A549 (cell line): ENCODE measurements around the gene CDK10. TPM values are rescaled to one million over a fixed set of nuclear protein-coding genes. Genes with fewer than 3 reads are reported as not detected.
"Not testable (repeated sequence)": the region's sequence is repeated elsewhere in the genome, so short reads cannot be mapped to it uniquely, and the experiment has no call there.

Experiments used
- ATAC-seq, 2 experiments: fragments of 200-7000 bp in 1 of 2; fragments of >200 bp in 1 of 2; cut with Nextera tagmentation in 1 of 2; cut with Tn5 transposase in 1 of 2; 3 replicates each; pipeline versions ENCODE4 v1.8.0 to v1.9.1; 2018 to 2020; ENCODE audit warnings: mild to moderate bottlenecking in 1 of 2, moderate library complexity in 1 of 2
- CTCF ChIA-PET: fragments of 300-600 bp; sonication (Branson Sonifier 250); formaldehyde crosslinking; extraction: SDS; loops from one replicate; lab custom pipeline; 2021; ENCODE audit warnings: antibody characterized with exemption, inconsistent platforms; lab: Yijun Ruan, JAX
- POLR2A ChIA-PET: fragments of 350-600 bp; formaldehyde crosslinking; extraction: SDS; loops from one replicate; lab custom pipeline; 2021; ENCODE audit warnings: antibody characterized with exemption, inconsistent platforms; lab: Yijun Ruan, JAX
- DNase-seq, 2 experiments: peaks; one replicate each; pipeline versions ENCODE4 v3.0.0 to v3.0.0-alpha.2; 2011 to 2016; ENCODE audit warnings: low read depth in 1 of 2, low spot score in 1 of 2
- FAIRE-seq: peaks from 2 replicates; lab custom pipeline; 2011; peaks lifted over from hg19 to GRCh38; lab: Jason Lieb, UNC
- H3K27ac ChIP-seq, 2 experiments: fragments of >200 bp; sonication (Bioruptor Twin); formaldehyde crosslinking; 3 replicates each; pipeline ENCODE4 v1.5.1; 2016 to 2017
- H3K4me1 ChIP-seq: fragments of >200 bp; sonication (Bioruptor Twin); formaldehyde crosslinking; 3 replicates; pipeline ENCODE4 v1.6.1; 2016
- H3K4me2 ChIP-seq: fragments of >200 bp; sonication (Bioruptor Twin); formaldehyde crosslinking; 3 replicates; pipeline ENCODE4 v1.6.1; 2016
- H3K4me3 ChIP-seq: fragments of >200 bp; sonication (Bioruptor Twin); formaldehyde crosslinking; 3 replicates; pipeline ENCODE4 v1.5.1; 2016
- H3K9me3 ChIP-seq: fragments of >200 bp; sonication (Bioruptor Twin); formaldehyde crosslinking; 3 replicates; pipeline ENCODE4 v1.6.1; 2016
- CBX2 ChIP-seq: fragments of 200-600 bp; sonication (generic); IDR thresholded peaks from 2 replicates; pipeline ENCODE4 v1.6.1; 2016; ENCODE audit warnings: low read depth, mild to moderate bottlenecking, borderline replicate concordance
- CBX8 ChIP-seq: fragments of 200-600 bp; sonication (generic); IDR thresholded peaks from 2 replicates; pipeline ENCODE4 v1.6.1; 2016
- CHD2 ChIP-seq: fragments of 150-350 bp; IDR thresholded peaks from 2 replicates; pipeline ENCODE4 v1.6.1; 2014; ENCODE audit warnings: low read length; ENCODE audit not compliant: partially characterized antibody
- CTCF ChIP-seq: fragments of >200 bp; sonication (Bioruptor Twin); formaldehyde crosslinking; IDR thresholded peaks from 3 replicates; pipeline ENCODE4 v1.5.1; 2016
- E2F6 ChIP-seq: IDR thresholded peaks from 2 replicates; pipeline ENCODE4 v1.6.1; 2012; ENCODE audit warnings: low read depth, borderline replicate concordance
- EHF ChIP-seq: fragments of 250-450 bp; sonication (Bioruptor Pico); IDR thresholded peaks from 2 replicates; pipeline ENCODE4 v1.5.0; 2020; ENCODE audit warnings: mild to moderate bottlenecking
- EP300 ChIP-seq, 2 experiments: fragments of >200 bp; sonication (Bioruptor Twin); formaldehyde crosslinking; IDR thresholded peaks; 2 replicates in 1 of 2; 3 replicates in 1 of 2; pipeline ENCODE4 v1.6.1; 2016 to 2017
- ESRRA ChIP-seq: fragments of 150-350 bp; IDR thresholded peaks from 2 replicates; pipeline ENCODE4 v1.6.1; 2014; ENCODE audit warnings: mild to moderate bottlenecking, low read length, borderline replicate concordance
- FOSB ChIP-seq: fragments of 250-450 bp; sonication (Bioruptor Pico); IDR thresholded peaks from 2 replicates; pipeline ENCODE4 v1.5.0; 2020; ENCODE audit warnings: mild to moderate bottlenecking, moderate library complexity
- HDAC2 ChIP-seq: fragments of 200-600 bp; sonication (generic); IDR thresholded peaks from 2 replicates; pipeline ENCODE4 v1.6.1; 2016
- HOXB13 ChIP-seq: fragments of 250-450 bp; sonication (Bioruptor Pico); IDR thresholded peaks from 2 replicates; pipeline ENCODE4 v1.5.0; 2020; ENCODE audit warnings: low read depth, mild to moderate bottlenecking, moderate library complexity
- HOXB5 ChIP-seq: fragments of 250-450 bp; sonication (Bioruptor Pico); IDR thresholded peaks from 2 replicates; pipeline ENCODE4 v1.5.0; 2020; ENCODE audit warnings: mild to moderate bottlenecking, moderate library complexity
- JUNB ChIP-seq: fragments of >200 bp; sonication (Bioruptor Twin); formaldehyde crosslinking; IDR thresholded peaks from 2 replicates; pipeline ENCODE4 v1.6.1; 2016
- KDM5A ChIP-seq: fragments of 200-600 bp; sonication (generic); IDR thresholded peaks from 2 replicates; pipeline ENCODE4 v1.6.1; 2016; ENCODE audit warnings: antibody characterized with exemption, mild to moderate bottlenecking
- MAX ChIP-seq: IDR thresholded peaks from 2 replicates; pipeline ENCODE4 v1.6.1; 2012
- MYC ChIP-seq: IDR thresholded peaks from 2 replicates; pipeline ENCODE4 v1.6.1; 2012; ENCODE audit warnings: mild to moderate bottlenecking, inconsistent platforms, low read length, improper control_type of control experiment, borderline replicate concordance
- NFE2L2 ChIP-seq: fragments of 150-350 bp; conservative IDR thresholded peaks from 2 replicates; pipeline ENCODE4 v1.6.1; 2014; ENCODE audit warnings: low read length
- NPAS2 ChIP-seq: fragments of 250-450 bp; sonication (Bioruptor Pico); IDR thresholded peaks from 2 replicates; pipeline ENCODE4 v1.8.0; 2022; ENCODE audit warnings: mild to moderate bottlenecking, moderate library complexity, borderline replicate concordance
- RAD21 ChIP-seq, 2 experiments: fragments of >200 bp in 1 of 2; sonication (Bioruptor Twin) in 1 of 2; formaldehyde crosslinking in 1 of 2; IDR thresholded peaks in 1 of 2; conservative IDR thresholded peaks in 1 of 2; 2 replicates in 1 of 2; 3 replicates in 1 of 2; pipeline ENCODE4 v1.6.1; 2012 to 2018; ENCODE audit warnings: inconsistent platforms in 1 of 2
- RFX5 ChIP-seq: fragments of 450-650 bp; IDR thresholded peaks from 2 replicates; pipeline ENCODE4 v1.7.1; 2014; ENCODE audit warnings: antibody characterized with exemption, mild to moderate bottlenecking, moderate library complexity
- SMC3 ChIP-seq: fragments of >200 bp; sonication (Bioruptor Twin); formaldehyde crosslinking; IDR thresholded peaks from 3 replicates; pipeline ENCODE4 v1.6.1; 2018; ENCODE audit warnings: inconsistent platforms
- TP53 ChIP-seq: fragments of 250-450 bp; sonication (Bioruptor Pico); IDR thresholded peaks from 2 replicates; pipeline ENCODE4 v1.5.0; 2021; ENCODE audit warnings: mild to moderate bottlenecking, moderate library complexity
- USF2 ChIP-seq: fragments of 450-650 bp; IDR thresholded peaks from 2 replicates; pipeline ENCODE4 v1.6.1; 2014; ENCODE audit warnings: antibody characterized with exemption
- ZNF302 ChIP-seq: fragments of 250-450 bp; sonication (Bioruptor Pico); IDR thresholded peaks from 2 replicates; pipeline ENCODE4 v1.9.0; 2021; ENCODE audit warnings: inconsistent platforms, mild to moderate bottlenecking, moderate library complexity
- WGBS: methylation state at CpG from one replicate; pipeline ENCODE4 v1.1.6; 2017; ENCODE audit errors: missing lambda C conversion rate; 5-methylcytosine and 5-hydroxymethylcytosine counted together
- polyA plus RNA-seq, 4 experiments: library from polyadenylated mRNA; depleted of rRNA in 3 of 4; stranded (reverse); fragments of >200 nt; fragmentation: RNase III in 1 of 4; extraction: RNeasy Plus Mini Kit Qiagen cat#74134 plus additional on column Dnase treatment in 1 of 4; gene quantifications; 2 replicates in 3 of 4; 3 replicates in 1 of 4; pipeline ENCODE4 v1.2.3, GENCODE V29; 2011 to 2017
- TF ChIP-seq, protein P1 (sequence below): fragments of >200 bp; sonication (Bioruptor Twin); formaldehyde crosslinking; IDR thresholded peaks from 3 replicates; pipeline ENCODE4 v1.6.1; 2016

Gene CDK10
- polyA plus RNA-seq, 2 of the 4 experiments (the other 2 are of a cell fraction), result 35.9 to 55.3 TPM

DNA sequence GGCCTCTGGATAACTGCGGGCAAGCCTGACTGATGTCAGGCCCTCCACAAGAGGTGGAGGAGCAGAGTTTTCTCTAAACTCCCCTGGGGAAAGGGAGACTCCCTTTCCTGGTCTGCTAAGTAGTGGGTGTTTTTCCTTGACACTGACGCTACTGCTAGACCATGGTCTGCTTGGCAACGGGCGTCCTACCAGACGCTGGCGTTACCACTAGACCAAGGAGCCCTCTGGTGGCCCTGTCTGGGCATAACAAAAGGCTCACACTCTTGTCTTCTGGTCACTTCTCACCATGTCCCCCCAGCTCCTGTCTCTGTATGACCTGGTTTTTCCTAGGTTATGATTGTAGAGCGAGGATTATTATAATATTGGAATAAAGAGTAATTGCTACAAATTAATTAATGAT, 19.5 kb upstream of the CDK10 start:
- DNase-seq (peak in 1 of 2 experiments; percentile 70), ATAC-seq (peak in 1 of 2 experiments; percentile 57; a peak in 2 of 6 replicates)
- H3K4me1 ChIP-seq, H3K9me3 ChIP-seq, FAIRE-seq, H3K4me3 ChIP-seq, POLR2A ChIA-PET, H3K27ac ChIP-seq, H3K4me2 ChIP-seq: not testable (repeated sequence)
- CTCF ChIA-PET, result interaction anchor here (0.6 to 3.2 kb wide), 20 partner anchors 8 to 123 kb away, joined by 3 to 14 read pairs (median 3); partner anchors contain the start of genes CDK10 and CPNE7
- WGBS, result 13% methylated on average over 7 of the region's 7 CpGs
- 0 out of 2 replicates have a peak, but pooled peaks have one; percentile 23 for TF ChIP-seq MAX
- peak; percentile 41; the same call in 2 of the 3 replicates for TF ChIP-seq CTCF
- peak; percentile 53 to 64 for TF ChIP-seq RAD21 (conservative IDR thresholded peaks at IDR 0.05 in 1 of 2, IDR thresholded peaks at IDR 0.05 in 1 of 2)
- peak; percentile 48; the same call in 2 of the 3 replicates for TF ChIP-seq SMC3

DNA sequence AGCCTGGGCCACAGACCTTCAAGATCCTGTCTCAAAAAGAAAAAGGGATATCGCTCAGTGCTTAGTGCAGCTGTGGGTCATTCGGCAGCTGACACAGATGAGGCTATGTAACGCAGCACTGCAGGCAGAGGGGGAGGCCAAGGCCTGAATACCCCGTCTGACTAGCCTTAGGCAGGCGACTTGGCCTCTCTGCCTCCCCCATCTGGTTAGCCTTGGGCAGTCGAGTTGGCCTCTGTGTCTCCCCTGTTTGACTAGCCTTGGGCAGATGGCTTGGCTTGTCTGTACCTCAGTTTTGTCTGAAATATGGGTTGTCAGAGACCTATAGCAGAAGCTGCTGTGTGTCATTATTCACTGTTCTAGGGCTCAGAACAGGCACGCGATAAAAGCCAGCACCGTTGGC, 18.9 kb upstream of the CDK10 start:
- CTCF ChIA-PET, result interaction anchor here (0.6 to 3.2 kb wide), 17 partner anchors 9 to 102 kb away, joined by 3 to 14 read pairs (median 4); partner anchors contain the start of genes CDK10 and CPNE7
- ATAC-seq, result peak; percentile 38 to 57; a peak in 3 of 6 replicates

GRCh38 chr16:89668790-89669158, 17.7 kb upstream of the CDK10 start:
- H3K4me1 ChIP-seq, result no peaks in the 10 kb centered on the region
- DNase-seq, result no peak
- ChIA-PET CTCF (interaction anchor here (1.0 to 3.2 kb wide), 7 partner anchors 8 to 85 kb away, joined by 3 to 14 read pairs (median 4); partner anchors contain the start of genes CDK10, CHMP1A and SPATA33), POLR2A (no interaction called here)
- no peak overlapping the region for H3K27ac ChIP-seq
- H3K4me2 ChIP-seq, result no peak overlapping the region
- no peak overlapping the region for H3K4me3 ChIP-seq
- FAIRE-seq, result no peak
- WGBS, result 74% methylated on average over 5 of the region's 5 CpGs
- ATAC-seq, result no peak
- H3K9me3 ChIP-seq, result 0 out of 3 replicates have a peak, but pooled peaks cover 6% of the 10 kb centered on the region
- TF ChIP-seq JUNB (no peak), ESRRA (no peak), CHD2 (no peak), KDM5A (no peak), TP53 (CRISPR knock-in tag) (no peak), ZNF302 (CRISPR knock-in tag) (no peak), HOXB13 (no peak), NPAS2 (CRISPR knock-in tag) (no peak)

More for the DNA sequence above, 18.9 kb upstream of the CDK10 start:
- no peak overlapping the region for H3K4me3 ChIP-seq
- TF ChIP-seq, protein P1, sequence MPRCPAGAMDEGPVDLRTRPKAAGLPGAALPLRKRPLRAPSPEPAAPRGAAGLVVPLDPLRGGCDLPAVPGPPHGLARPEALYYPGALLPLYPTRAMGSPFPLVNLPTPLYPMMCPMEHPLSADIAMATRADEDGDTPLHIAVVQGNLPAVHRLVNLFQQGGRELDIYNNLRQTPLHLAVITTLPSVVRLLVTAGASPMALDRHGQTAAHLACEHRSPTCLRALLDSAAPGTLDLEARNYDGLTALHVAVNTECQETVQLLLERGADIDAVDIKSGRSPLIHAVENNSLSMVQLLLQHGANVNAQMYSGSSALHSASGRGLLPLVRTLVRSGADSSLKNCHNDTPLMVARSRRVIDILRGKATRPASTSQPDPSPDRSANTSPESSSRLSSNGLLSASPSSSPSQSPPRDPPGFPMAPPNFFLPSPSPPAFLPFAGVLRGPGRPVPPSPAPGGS, result no peak
- TF ChIP-seq RFX5 (no peak), CBX8 (no peak), FOSB (CRISPR knock-in tag) (no peak)
- TF ChIP-seq, all 56 proteins: peak for 0
- Histone ChIP-seq H3K4me1 (no peaks in the 10 kb centered on the region), H3K27ac (no peak overlapping the region), H3K4me2 (no peak overlapping the region), H3K9me3 (0 out of 3 replicates have a peak, but pooled peaks cover 6% of the 10 kb centered on the region)
- FAIRE-seq (no peak), DNase-seq (no peak)
- POLR2A ChIA-PET, result no interaction called here
- WGBS, result 69% methylated on average over 9 of the region's 9 CpGs

DNA sequence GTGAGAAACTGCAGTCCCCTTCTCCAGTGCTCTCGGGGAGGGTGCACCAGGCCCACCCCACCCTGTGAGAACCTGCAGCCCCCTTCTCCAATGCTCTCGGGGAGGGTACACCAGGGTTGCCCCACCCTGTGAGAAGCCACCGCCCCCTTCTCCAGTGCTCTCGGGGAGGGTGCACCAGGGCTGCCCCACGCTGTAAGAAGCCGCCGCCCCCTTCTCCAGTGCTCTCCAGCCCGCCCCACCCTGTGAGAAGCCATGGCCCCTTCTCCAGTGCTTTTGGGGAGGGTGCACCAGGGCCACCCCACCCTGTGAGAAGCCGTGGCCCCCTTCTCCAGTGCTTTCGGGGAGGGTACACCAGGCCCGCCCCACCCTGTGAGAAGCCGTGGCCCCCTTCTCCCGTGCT, 16.7 kb upstream of the CDK10 start:
- 100% methylated on average over 1 of the region's 13 CpGs for WGBS
- Histone ChIP-seq H3K9me3 (0 out of 3 replicates have a peak, but pooled peaks cover 6% of the 10 kb centered on the region), H3K4me2 (no peak overlapping the region), H3K4me3 (no peak overlapping the region), H3K4me1 (no peaks in the 10 kb centered on the region), H3K27ac (no peak overlapping the region)
- POLR2A ChIA-PET, result interaction anchor here (1.7 kb wide), 1 partner anchor 17 kb away, joined by 10 read pairs; the partner anchor contains the start of gene CDK10
- no peak for FAIRE-seq
- no peak for TF ChIP-seq MYC
- no peak for TF ChIP-seq CBX2
- TF ChIP-seq CBX8, result no peak
- TF ChIP-seq USF2, result no peak
- no peak for TF ChIP-seq EHF
- no peak for TF ChIP-seq RFX5
- no peak for TF ChIP-seq E2F6
- TF ChIP-seq NFE2L2, result no peak
- TF ChIP-seq JUNB, result no peak
- TF ChIP-seq HDAC2, result no peak
- TF ChIP-seq EP300 (IDR thresholded peaks at IDR 0.05), result no peak
- no peak for TF ChIP-seq ESRRA
- TF ChIP-seq HOXB5 (CRISPR knock-in tag), result no peak
- ATAC-seq, result no peak
- no peak for DNase-seq
- CTCF ChIA-PET, result interaction anchor here (1.0 to 2.3 kb wide), 4 partner anchors 28 to 96 kb away, joined by 4 to 7 read pairs (median 4); no protein-coding TSS in a partner anchor
